Bladder microvascular endothelial cell (primary cell): ENCODE data around the gene CSPG5. TPM values are rescaled to one million over a fixed set of nuclear protein-coding genes. Genes with fewer than 3 reads are reported as not detected.

ENCODE experiments used
- total RNA-seq: library from RNA; depleted of rRNA; stranded (reverse); fragments of >200 nt; gene quantifications from 2 replicates; pipeline ENCODE4 v1.2.3, GENCODE V29; 2014

The CSPG5 gene
- total RNA-seq, result 0.16 and 1.4 TPM in 2 replicates

DNA sequence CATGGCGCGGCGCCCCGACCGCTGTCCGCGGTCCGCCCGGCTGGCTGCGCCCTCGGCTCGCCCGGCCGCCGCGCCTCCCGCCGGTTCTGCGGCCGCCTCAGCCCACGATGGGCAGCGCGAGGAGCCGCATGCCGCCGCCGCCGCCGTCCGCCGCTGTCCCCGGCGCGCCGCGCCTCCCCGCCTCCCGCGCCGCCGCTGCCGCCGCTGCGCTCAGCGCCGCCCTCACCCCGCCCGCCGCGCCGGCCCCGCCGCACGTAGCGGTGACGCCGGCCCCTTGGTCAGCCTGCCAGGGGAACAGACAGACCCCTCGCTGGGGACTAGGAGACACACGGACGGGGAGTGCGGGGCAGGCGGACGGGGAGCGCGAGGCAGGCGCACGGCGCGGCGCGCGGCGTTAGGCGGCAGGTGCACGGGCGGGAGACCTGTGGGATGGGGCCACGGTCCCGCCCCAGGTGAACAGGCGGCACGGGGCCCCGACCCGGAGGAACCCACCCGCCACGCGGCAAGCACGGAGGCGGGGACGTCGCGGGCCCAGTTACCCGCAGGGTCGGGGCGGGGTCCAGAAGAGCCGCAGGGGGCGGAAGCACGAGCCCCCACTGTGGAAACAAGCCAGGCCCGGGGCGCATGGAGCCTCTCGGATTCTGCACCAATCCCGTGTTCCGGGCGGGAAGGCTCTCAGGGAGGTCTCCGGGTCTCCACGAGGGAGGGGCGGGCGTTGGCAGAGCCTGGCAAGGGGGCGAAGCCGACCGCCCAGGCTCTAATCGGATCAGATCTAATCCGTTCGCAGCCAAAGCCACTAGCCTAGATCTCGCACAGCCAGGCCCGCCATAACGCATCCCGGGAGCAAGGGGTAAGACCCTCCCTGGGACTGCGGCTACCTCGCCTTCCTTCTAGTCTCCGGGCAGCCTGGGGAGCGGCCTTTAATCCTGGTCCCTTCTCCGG lies at the start of gene CSPG5:
CSPG5 (minus strand) TSS at position 175 of the 942 bp plus-strand sequence; CDS start at position 3, 172 bp downstream.

GRCh38 chr3:47513125-47513929 lies 65.3 kb downstream of the CSPG5 start, which contains the start of gene ELP6:
TSS of gene ELP6 (minus strand) at chr3:47513712. CDS start at chr3:47513590, 122 bp downstream.

Other genes with a start within 250 kb of the CSPG5 start
- 12.3 and 38.3 TPM in 2 replicates for gene PTPN23, start 197.8 kb downstream of the CSPG5 start, total RNA-seq
- gene SCAP, start 102.9 kb downstream of the CSPG5 start, total RNA-seq, result 44.5 and 98.2 TPM in 2 replicates
- gene ELP6, start 65.2 kb downstream of the CSPG5 start, total RNA-seq, result 34.8 and 38.9 TPM in 2 replicates
- 18.6 and 48.6 TPM in 2 replicates for gene SMARCC1, start 203.0 kb upstream of the CSPG5 start, total RNA-seq
- 47.1 and 90.8 TPM in 2 replicates for gene DHX30, start 224.3 kb upstream of the CSPG5 start, total RNA-seq